ENCODE data around the gene APOO. TPM values are rescaled to one million over a fixed set of nuclear protein-coding genes. Genes with fewer than 3 reads are reported as not detected.
A peak's percentile ranks its signal among the peaks of the same experiment; 100 is the strongest.
"Not testable (repeated sequence)": the region's sequence is repeated elsewhere in the genome, so short reads cannot be mapped to it uniquely, and the experiment has no call there.

The APOO gene
- total RNA-seq, 2 donors from 2014 or later: 25.6 to 26.3 TPM

DNA sequence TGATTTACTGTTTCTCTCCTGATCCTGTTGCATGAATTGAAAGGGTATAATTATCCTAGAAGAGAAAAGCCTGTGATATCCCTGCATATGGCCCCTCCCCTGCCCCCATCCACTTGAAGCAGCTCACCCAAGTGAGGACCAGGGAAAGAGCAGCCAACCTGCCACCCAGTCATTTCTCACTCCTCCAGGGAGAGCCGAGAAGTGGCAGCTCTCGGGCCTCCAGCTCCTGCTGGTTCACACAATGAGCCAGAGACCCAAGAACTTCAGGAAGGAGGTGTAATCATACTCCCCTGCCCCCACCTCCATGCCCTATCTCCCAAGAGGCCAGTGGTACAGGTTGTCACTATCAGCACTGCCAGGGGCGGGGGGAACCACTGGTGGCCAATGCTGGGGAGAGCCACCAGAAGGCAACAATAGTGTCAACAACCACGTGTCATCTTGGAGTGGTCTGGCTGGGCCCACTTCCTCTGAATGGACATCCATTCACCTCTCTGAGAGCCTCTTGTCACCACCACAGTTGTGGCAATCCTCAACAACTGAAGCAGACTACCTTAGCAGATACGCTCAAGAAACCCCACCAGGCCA lies 42.9 kb downstream of the APOO start:
- Mint-ChIP-seq H3K27me3 (no peaks in the 10 kb centered on the region), H3K27ac (no peak overlapping the region), H3K4me3 (no peak overlapping the region), H3K36me3 (peaks cover 5% of the 10 kb centered on the region), H3K9me3 (no peaks in the 10 kb centered on the region), H3K4me1 (ENCODE audit: low read depth in 2 of 2) (peaks cover 4% of the 10 kb centered on the region in 2 donors)
- DNase-seq (ENCODE audit: low spot score) (no peak), ATAC-seq (no peak)

DNA sequence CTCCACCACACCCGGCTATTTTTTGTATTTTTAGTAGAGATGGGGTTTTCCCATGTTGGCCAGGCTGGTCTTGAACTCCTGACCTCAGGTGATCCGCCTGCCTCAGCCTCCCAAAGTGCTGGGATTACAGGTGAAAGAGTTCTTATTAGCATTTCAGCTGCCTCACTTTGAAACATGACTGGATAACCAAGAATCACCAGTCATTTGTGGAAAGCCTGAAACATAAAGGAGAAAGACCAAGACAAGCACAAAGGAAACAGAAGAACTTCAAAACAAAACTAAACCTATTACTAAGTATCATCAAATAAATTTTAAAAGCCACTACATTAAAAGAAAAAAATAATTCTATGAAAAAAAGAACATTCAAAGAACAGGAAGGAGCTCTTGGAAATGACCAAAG lies 45.8 kb downstream of the APOO start:
- H3K27ac Mint-ChIP-seq: peak overlapping the region in 1 of 2 donors; percentile 84
- not testable (repeated sequence) for H3K36me3 Mint-ChIP-seq; ATAC-seq; H3K9me3 Mint-ChIP-seq; H3K27me3 Mint-ChIP-seq; H3K4me1 Mint-ChIP-seq (ENCODE audit: low read depth in 2 of 2); DNase-seq (ENCODE audit: low spot score); H3K4me3 Mint-ChIP-seq

DNA sequence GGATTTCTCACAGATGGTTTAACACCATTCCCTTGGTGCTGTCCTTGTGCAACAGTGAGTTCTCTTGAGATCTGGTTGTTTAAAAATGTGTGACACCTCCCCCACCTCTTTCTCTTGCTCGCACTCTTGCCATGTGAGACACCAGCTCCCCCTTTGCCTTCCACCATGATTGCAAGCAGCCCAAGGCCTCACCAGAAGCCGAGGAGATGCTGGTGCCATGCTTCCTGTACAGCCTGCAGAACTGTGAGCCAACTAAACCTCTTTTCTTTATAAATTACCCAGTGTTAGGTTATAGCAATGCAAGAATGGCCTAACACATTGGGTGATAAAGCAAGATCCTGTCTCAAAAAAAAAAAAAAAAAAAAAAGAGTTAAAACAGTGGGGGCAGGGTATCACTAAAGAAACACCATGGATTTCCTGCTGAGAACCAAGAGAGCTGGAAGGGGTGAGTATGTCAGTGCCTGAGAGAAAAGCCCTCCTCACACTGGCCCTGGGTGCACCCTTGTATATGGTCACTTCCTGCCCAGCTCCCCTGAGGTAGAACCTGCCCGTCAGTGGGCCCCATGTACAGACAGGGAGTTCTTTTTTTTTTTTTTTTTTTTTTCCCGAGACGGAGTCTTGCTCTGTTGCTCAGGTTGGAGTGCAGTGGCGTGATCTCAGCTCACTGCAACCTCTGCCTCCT lies 46.4 kb downstream of the APOO start:
- Mint-ChIP-seq H3K4me1 (ENCODE audit: low read depth in 2 of 2) (peaks cover 4% of the 10 kb centered on the region in 2 donors), H3K36me3 (peaks cover 5% of the 10 kb centered on the region), H3K9me3 (no peaks in the 10 kb centered on the region), H3K27ac (peak overlapping the region in 1 of 2 donors; percentile 84), H3K4me3 (no peak overlapping the region), H3K27me3 (peaks cover 0 to 4% of the 10 kb centered on the region in 2 donors)
- ATAC-seq (peak; percentile 44 to 83), DNase-seq (ENCODE audit: low spot score) (peak; percentile 61)

DNA sequence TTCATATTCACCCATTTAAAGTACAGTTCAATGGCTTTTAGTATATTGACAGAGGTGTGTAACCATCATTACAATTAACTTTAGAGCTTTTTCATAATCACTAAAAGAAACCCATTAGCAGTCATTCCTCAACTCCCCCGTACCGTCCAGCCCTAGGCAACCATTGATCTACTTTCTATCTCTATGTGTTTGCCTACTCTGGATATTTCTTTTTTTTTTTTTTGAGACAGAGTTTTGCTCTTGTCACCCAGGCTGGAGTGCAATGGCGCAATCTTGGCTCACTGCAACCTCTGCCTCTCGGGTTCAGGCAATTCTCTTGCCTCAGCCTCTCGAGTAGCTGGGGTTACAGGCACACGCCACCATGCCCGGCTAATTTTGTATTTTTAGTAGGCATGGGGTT lies 48.5 kb downstream of the APOO start:
- not testable (repeated sequence) for H3K36me3 Mint-ChIP-seq; ATAC-seq; H3K4me1 Mint-ChIP-seq (ENCODE audit: low read depth in 2 of 2); H3K9me3 Mint-ChIP-seq; H3K27me3 Mint-ChIP-seq; H3K27ac Mint-ChIP-seq; DNase-seq (ENCODE audit: low spot score); H3K4me3 Mint-ChIP-seq

DNA sequence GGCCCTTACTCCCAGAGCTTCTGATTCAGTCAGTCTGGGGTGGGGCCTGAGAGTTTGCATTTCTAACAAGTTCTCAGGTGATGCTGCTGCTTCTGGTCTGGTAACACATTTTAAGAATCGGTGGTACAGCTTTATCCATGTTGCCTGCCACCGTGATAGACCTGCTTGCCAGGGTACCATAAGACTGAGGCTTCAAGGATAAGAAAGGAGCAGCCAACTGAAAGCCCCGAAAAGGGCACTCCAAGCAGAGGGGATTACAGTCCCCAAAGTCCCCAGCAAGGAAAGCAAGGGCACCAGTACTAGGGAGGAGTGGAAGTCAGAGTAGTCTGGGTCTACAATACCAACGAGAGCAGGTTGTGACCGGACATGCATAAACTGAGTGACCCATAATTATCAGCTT lies 49.8 kb downstream of the APOO start:
- Mint-ChIP-seq H3K36me3 (no peaks in the 10 kb centered on the region), H3K9me3 (no peaks in the 10 kb centered on the region), H3K4me1 (ENCODE audit: low read depth in 2 of 2) (peaks cover 0 to 4% of the 10 kb centered on the region in 2 donors), H3K27me3 (peaks cover 0 to 4% of the 10 kb centered on the region in 2 donors), H3K4me3 (no peak overlapping the region), H3K27ac (no peak overlapping the region)
- DNase-seq (ENCODE audit: low spot score): no peak
- no peak for ATAC-seq

DNA sequence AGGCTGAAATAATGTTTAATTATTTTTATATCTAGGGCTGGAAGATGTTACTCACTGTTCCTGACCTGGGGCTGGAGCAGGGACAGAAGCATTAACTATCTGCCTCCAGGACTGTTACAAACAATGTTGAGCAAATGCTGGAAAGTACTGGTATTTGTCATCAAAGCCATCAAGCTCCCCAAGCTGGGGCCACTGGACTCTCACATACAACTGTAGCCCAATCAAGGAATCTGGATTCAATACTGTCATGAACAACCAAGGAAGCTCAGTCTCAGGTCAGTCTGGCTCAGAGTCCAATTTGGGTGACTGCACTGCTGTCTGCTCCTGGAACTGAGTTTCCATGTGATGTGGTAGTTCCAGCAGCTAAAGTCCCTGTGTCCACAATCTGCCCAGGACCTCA lies 50.4 kb downstream of the APOO start:
- no peak overlapping the region for H3K27ac Mint-ChIP-seq
- no peak for ATAC-seq

DNA sequence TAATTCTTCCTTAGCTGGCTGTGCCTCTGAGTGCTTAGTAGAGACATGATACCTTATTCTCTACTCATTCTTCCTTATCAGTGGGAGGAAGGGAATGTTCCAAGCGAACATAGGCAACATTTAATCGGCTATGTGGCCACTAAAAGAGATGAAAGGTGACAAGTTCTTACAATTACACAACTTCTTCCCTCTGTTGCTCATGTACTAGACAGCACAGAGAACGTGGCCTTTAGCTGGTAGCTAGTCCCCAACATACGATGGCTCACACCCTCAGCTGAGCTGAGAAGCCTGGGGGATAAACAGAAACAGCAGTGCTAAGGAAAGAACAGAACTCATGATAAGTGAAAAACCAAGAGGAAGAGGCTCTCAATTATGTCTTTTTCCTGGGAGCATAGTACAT lies 52.2 kb downstream of the APOO start:
- Mint-ChIP-seq H3K4me1 (ENCODE audit: low read depth in 2 of 2) (no peaks in the 10 kb centered on the region), H3K36me3 (no peaks in the 10 kb centered on the region), H3K4me3 (no peak overlapping the region), H3K27ac (no peak overlapping the region), H3K27me3 (peaks cover 0 to 4% of the 10 kb centered on the region in 2 donors), H3K9me3 (no peaks in the 10 kb centered on the region)
- no peak for DNase-seq (ENCODE audit: low spot score)
- ATAC-seq: no peak

More for the DNA sequence above, 50.4 kb downstream of the APOO start:
- Mint-ChIP-seq H3K27me3 (peaks cover 0 to 4% of the 10 kb centered on the region in 2 donors), H3K4me1 (ENCODE audit: low read depth in 2 of 2) (peaks cover 0 to 4% of the 10 kb centered on the region in 2 donors), H3K36me3 (no peaks in the 10 kb centered on the region), H3K9me3 (no peaks in the 10 kb centered on the region), H3K4me3 (no peak overlapping the region)
- DNase-seq (ENCODE audit: low spot score): no peak

DNA sequence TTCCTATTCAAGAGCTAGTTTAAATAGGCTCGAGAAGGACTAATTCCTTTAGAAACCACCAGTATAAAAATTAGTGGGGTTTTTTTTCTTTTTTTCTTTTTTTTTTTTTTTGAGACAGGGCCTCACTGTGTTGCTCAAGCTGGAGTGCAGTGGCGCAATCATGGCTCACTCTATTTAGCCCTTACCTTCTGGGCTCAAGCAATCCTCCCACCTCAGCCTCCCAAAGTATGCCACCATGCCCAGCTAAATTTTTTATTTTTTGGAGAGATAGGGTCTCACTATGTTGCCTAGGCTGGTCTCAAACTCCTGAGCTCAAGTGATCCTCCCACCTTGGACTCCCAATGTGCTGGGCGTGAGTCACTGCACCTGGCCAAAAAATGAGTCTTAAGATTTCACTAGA lies 52.8 kb downstream of the APOO start:
- Mint-ChIP-seq H3K9me3 (no peaks in the 10 kb centered on the region), H3K4me1 (ENCODE audit: low read depth in 2 of 2) (no peaks in the 10 kb centered on the region), H3K36me3 (no peaks in the 10 kb centered on the region), H3K27me3 (peaks cover 0 to 4% of the 10 kb centered on the region in 2 donors), H3K27ac (no peak overlapping the region), H3K4me3 (no peak overlapping the region)
- ATAC-seq (no peak), DNase-seq (ENCODE audit: low spot score) (no peak)

DNA sequence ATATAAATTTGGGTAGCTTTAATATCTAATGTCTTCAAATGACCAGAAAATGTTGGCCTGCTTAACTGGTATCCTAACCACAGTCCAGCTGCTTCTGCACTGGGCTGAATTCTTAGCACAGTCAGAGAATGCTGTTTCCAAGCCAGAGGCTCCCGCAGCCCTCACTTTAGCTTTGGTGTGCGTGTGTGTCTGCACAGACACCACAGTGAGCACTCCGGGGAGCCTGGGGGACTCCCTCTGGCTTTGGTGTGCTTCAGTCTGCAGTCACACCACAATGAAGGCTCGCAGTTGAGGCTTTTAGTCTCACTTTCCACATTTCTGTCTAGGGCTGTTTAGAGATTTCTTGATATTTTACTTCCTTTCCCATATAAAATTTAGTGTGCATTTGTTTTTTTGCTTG lies 53.6 kb downstream of the APOO start:
- no peaks in the 10 kb centered on the region for H3K4me1 Mint-ChIP-seq (ENCODE audit: low read depth in 2 of 2)
- H3K36me3 Mint-ChIP-seq: no peaks in the 10 kb centered on the region
- ATAC-seq (no peak), DNase-seq (ENCODE audit: low spot score) (no peak)
- no peaks in the 10 kb centered on the region for H3K9me3 Mint-ChIP-seq
- H3K4me3 Mint-ChIP-seq: no peak overlapping the region
- peaks cover 0 to 4% of the 10 kb centered on the region in 2 donors for H3K27me3 Mint-ChIP-seq
- H3K27ac Mint-ChIP-seq: no peak overlapping the region

DNA sequence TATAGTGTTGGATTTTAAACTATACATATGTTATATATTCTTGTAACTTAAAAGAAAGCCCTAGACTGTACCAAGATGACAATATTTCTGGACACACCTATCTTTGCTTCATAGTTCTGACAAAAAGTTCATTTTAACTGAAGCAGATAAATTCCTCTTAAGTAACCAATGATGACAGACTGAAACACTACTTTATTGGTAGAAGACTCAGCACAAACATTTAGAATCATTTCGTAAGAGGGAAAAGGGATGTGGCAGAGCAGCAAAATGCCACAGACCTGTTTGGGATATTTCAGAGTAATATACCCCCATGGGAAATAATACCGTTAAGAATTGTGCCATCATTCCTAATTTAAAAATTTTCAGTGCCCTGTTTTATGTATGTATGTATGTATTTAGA lies 56.2 kb downstream of the APOO start:
- no peak for ATAC-seq
- Mint-ChIP-seq H3K27me3 (no peaks in the 10 kb centered on the region), H3K4me3 (no peak overlapping the region), H3K27ac (no peak overlapping the region), H3K9me3 (no peaks in the 10 kb centered on the region), H3K4me1 (ENCODE audit: low read depth in 2 of 2) (no peaks in the 10 kb centered on the region), H3K36me3 (no peaks in the 10 kb centered on the region)
- DNase-seq (ENCODE audit: low spot score): no peak

DNA sequence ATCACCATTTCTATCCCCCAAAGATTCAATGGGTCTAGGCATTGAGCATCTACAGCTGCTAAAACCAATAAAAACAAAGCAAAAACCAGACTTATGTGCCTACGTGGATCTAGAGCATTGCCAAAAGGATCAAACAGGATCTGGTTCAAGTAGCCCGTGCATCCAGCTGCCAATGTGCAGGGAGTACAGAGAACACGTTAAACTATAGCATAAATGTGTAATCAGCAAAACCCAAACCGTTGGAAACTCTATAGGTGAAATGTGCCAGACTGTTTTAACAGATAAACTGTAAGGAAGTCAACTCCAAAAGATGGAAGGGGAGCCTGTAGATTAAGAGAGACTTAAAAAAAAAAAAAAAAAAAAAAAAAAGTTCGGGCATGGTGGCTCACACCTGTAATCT lies 58.5 kb downstream of the APOO start:
- Mint-ChIP-seq H3K4me1 (ENCODE audit: low read depth in 2 of 2) (no peaks in the 10 kb centered on the region), H3K9me3 (no peaks in the 10 kb centered on the region), H3K4me3 (no peak overlapping the region), H3K36me3 (no peaks in the 10 kb centered on the region), H3K27ac (no peak overlapping the region), H3K27me3 (no peaks in the 10 kb centered on the region)
- ATAC-seq (no peak), DNase-seq (ENCODE audit: low spot score) (no peak)

DNA sequence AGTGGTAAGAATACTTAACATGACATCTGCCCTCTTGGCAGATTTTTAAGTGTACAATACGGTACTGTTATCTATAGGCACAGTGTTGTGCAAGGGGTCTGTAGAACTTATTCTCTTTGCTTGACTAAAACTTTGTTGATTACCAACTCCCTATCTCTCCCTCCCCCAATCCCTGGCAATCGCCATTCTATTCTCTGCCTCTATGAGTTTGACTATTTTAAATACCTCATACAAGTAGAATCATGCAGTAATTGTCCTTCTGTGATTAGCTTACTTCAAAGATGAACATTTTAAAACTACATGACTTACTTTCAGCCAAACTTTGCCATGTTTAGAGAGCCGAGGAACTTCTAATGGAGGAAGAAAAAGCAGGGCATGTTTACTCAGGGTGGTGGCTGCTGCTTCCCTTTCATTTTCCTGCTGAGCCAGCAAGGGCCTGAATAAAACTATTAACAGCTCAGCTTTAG lies 62.4 kb downstream of the APOO start:
- no peak for DNase-seq (ENCODE audit: low spot score)
- H3K36me3 Mint-ChIP-seq: no peaks in the 10 kb centered on the region
- H3K9me3 Mint-ChIP-seq: no peaks in the 10 kb centered on the region
- no peaks in the 10 kb centered on the region for H3K4me1 Mint-ChIP-seq (ENCODE audit: low read depth in 2 of 2)
- no peak overlapping the region for H3K27ac Mint-ChIP-seq
- no peak overlapping the region for H3K4me3 Mint-ChIP-seq
- no peak for ATAC-seq
- no peaks in the 10 kb centered on the region for H3K27me3 Mint-ChIP-seq

DNA sequence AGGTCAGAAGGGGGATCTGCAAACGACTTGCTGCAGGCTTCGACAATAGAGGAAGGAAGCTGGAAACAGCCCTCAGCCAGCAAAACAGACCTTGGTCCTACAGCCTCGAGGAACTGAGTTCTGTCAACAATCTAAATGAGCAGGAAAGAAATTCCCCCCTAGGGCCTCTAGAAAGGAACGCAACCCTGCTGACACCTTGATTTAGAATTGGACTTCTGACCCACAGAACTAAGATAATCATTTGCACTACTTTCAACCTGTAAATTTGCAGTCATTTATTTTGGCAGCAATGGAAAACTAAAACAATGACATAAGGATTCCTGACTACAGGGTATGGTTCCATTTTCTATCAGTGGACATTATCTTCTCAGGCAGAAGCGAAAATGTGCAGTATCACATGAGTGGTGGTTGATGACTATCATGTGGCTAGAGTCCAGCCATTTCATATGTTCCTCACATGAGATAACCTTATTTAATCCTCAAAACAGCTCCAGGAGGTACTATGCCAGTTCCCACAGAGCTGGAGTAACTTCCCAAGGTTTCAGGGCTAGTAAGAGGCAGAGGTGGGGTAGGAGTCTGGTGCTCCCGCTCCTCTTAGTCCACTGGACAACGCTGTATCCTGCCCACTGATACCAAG lies 63.1 kb downstream of the APOO start:
- Mint-ChIP-seq H3K9me3 (no peaks in the 10 kb centered on the region), H3K4me1 (ENCODE audit: low read depth in 2 of 2) (no peaks in the 10 kb centered on the region), H3K4me3 (no peak overlapping the region), H3K27ac (no peak overlapping the region), H3K27me3 (no peaks in the 10 kb centered on the region), H3K36me3 (no peaks in the 10 kb centered on the region)
- DNase-seq (ENCODE audit: low spot score): no peak
- ATAC-seq: no peak

DNA sequence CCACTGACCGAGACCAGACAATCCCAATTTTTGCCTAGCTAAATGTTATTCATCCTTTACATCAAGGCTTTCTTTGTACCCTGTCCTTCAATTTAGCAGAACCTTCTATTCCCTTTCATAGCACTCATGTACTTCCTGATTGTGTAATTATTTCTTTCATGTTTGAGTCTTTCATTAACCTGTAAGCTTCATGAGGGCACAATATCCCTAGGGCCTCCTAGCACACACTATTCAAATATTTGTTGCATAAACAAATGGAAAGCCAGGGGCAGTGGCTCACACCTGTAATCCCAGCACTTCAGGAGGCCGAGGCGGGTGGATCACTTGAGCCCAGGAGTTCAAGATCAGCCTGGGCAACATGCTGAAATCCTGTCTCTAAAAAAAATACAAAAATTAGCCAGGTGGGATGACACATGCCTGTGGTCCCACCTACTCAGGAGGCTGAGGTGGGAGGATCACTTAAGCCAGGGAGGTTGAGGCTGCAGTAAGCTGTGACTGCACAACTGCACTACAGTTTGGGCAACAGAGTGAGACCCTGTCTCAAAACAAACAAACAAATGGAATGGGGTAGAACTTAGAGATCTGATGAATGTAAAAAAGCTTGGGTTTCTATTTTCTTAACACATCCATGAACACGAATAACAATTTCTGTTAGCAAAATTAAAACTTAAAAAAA lies 65.8 kb downstream of the APOO start:
- no peak overlapping the region for H3K4me3 Mint-ChIP-seq
- H3K9me3 Mint-ChIP-seq: no peaks in the 10 kb centered on the region
- ATAC-seq (no peak), DNase-seq (ENCODE audit: low spot score) (no peak)
- H3K4me1 Mint-ChIP-seq (ENCODE audit: low read depth in 2 of 2): no peaks in the 10 kb centered on the region
- H3K27ac Mint-ChIP-seq: no peak overlapping the region
- H3K27me3 Mint-ChIP-seq: no peaks in the 10 kb centered on the region
- no peaks in the 10 kb centered on the region for H3K36me3 Mint-ChIP-seq
